ENCODE data around the gene KATNB1. TPM values are rescaled to one million over a fixed set of nuclear protein-coding genes. Genes with fewer than 3 reads are reported as not detected.

Gene KATNB1
- total and polyA plus RNA-seq, 2 of the 8 experiments (the other 6 are each of a cell fraction or from before 2014, with no cell fraction given): 50.2 to 60.4 TPM

DNA sequence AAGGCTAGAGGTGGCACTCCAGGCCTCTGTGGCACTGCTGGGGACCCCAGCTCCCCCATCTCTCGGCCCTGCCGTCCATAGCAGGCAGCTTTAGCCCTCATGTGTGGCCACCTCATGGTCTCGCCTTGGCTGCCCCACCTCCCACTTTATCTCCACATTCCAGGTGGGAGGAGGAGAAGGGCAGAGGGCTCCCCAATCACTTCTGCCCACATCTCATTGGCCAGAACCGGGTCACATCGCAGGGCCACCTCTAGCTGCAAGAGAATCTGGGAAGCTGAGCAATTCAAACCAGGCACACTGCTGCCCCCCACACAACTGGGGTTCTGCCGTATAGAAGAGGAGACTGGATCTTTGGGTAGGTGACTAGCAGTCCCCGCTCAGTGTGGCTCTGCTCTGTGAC lies 39.3 kb upstream of the KATNB1 start:
- FAIRE-seq (no peak), DNase-seq (ENCODE audit: low read depth in 1 of 2, low spot score in 2 of 2) (no peak)
- no peak overlapping the region for H3K23ac ChIP-seq (ENCODE audit: insufficient read length)
- no peak overlapping the region for H3K4me3 ChIP-seq (ENCODE audit: extremely low read depth in 1 of 4, insufficient read depth in 2 of 4, low read depth in 3 of 4, low read length in 4 of 4)
- no peak overlapping the region for H2BK5ac ChIP-seq (ENCODE audit: low read depth, low read length)
- POLR2A ChIA-PET (ENCODE audit: partially characterized antibody): interaction anchor here (0.8 kb wide), 1 partner anchor 32 kb away, joined by 3 read pairs; no protein-coding TSS in a partner anchor
- no peak overlapping the region for H2AFZ ChIP-seq (ENCODE audit: low read length)
- H3K79me2 ChIP-seq (ENCODE audit: control insufficient read depth in 1 of 2, insufficient read depth in 2 of 2, low read length in 2 of 2): no peaks in the 10 kb centered on the region
- no peak overlapping the region for H3K56ac ChIP-seq (replicated peaks; ENCODE audit: insufficient read length, low read depth, low read length)
- 88% methylated on average over 7 of the region's 7 CpGs; no CpG with 5 or more reads in 1 of the 2 experiments for WGBS, 2 experiments (ENCODE audit: extremely low coverage in 1 of 2, insufficient coverage in 1 of 2, insufficient read length in 1 of 2, insufficient replicate concordance in 2 of 2, low coverage in 1 of 2, low lambda C conversion rate in 2 of 2, missing lambda C conversion rate in 1 of 2)
- no peak overlapping the region for H3K27ac ChIP-seq (ENCODE audit: low read depth, low read length)
- H4K5ac ChIP-seq (ENCODE audit: insufficient read length, low read depth, low read length): no peak overlapping the region
- H2BK120ac ChIP-seq (replicated peaks; ENCODE audit: low read depth, low read length): no peak overlapping the region
- H2BK12ac ChIP-seq (ENCODE audit: low read depth, low read length): no peak overlapping the region
- CTCF ChIA-PET (ENCODE audit: partially characterized antibody): interaction anchor here (1.0 to 1.5 kb wide), 3 partner anchors 11 to 47 kb away, joined by 3 to 4 read pairs (median 3); no protein-coding TSS in a partner anchor
- H3K4me1 ChIP-seq (replicated peaks in 1 of 4; ENCODE audit: control insufficient read depth in 3 of 4, insufficient read depth in 4 of 4, low read length in 3 of 4): no peaks in the 10 kb centered on the region; a peak in 1 of 7 replicates
- H3K36me3 ChIP-seq (ENCODE audit: control insufficient read depth in 2 of 4, insufficient read depth in 4 of 4, low read length in 3 of 4): no peaks in the 10 kb centered on the region
- H4K20me1 ChIP-seq (replicated peaks in 1 of 2; ENCODE audit: control insufficient read depth in 1 of 2, insufficient read depth in 2 of 2, low read length in 2 of 2): no peaks in the 10 kb centered on the region
- no peak overlapping the region for H3K4me2 ChIP-seq (ENCODE audit: insufficient read depth in 1 of 2, low read depth in 2 of 2, low read length in 2 of 2)
- no peak overlapping the region for H3K4ac ChIP-seq (replicated peaks; ENCODE audit: insufficient read length, low read depth, low read length)
- no peak overlapping the region for H3K14ac ChIP-seq (ENCODE audit: insufficient read length)
- H2BK20ac ChIP-seq (ENCODE audit: low read length): no peak overlapping the region
- no peak overlapping the region for H2AK5ac ChIP-seq (ENCODE audit: low read depth, low read length)
- H3K9ac ChIP-seq (replicated peaks in 1 of 4; ENCODE audit: extremely low read depth in 1 of 4, low read depth in 3 of 4, low read length in 3 of 4): 0 out of 7 replicates have a peak overlapping the region, but pooled peaks of 1 of the 4 experiments have one; percentile 13
- 0 out of 2 replicates have a peak, but pooled peaks cover 2% of the 10 kb centered on the region for H3K23me2 ChIP-seq (ENCODE audit: low read depth, low read length)
- H3K27me3 ChIP-seq (replicated peaks in 1 of 4; ENCODE audit: control insufficient read depth in 3 of 4, extremely low read depth in 1 of 4, insufficient read depth in 3 of 4, low read length in 3 of 4): no peaks in the 10 kb centered on the region
- no peak overlapping the region for H4K91ac ChIP-seq (replicated peaks; ENCODE audit: insufficient read length, low read length)
- H3K18ac ChIP-seq (ENCODE audit: extremely low read depth, low read length): no peak overlapping the region
- H3K9me3 ChIP-seq (ENCODE audit: insufficient read depth in 2 of 2, low read depth in 1 of 2, low read length in 1 of 2): no peaks in the 10 kb centered on the region
- no peak overlapping the region for H4K8ac ChIP-seq (ENCODE audit: extremely low read depth, insufficient read depth, low read length)
- no peaks in the 10 kb centered on the region for H3K79me1 ChIP-seq (ENCODE audit: low read depth, low read length)
- H2BK15ac ChIP-seq (ENCODE audit: low read length): 0 out of 2 replicates have a peak overlapping the region, but pooled peaks have one; percentile 29
- TF ChIP-seq CEBPB (IDR thresholded peaks at IDR 0.05; ENCODE audit: low read depth, low read length) (no peak), ASH2L (IDR thresholded peaks at IDR 0.05; ENCODE audit: low read length) (no peak), JUND (IDR thresholded peaks at IDR 0.05; ENCODE audit: low read length) (no peak)

All from H1 (cell line).